ENCODE results near the gene RSPH6A. TPM values are rescaled to one million over a fixed set of nuclear protein-coding genes. Genes with fewer than 3 reads are reported as not detected.

RSPH6A gene
- total RNA-seq, 1 donor from 2014 or later = not detected

- no peak overlapping the region for H3K4me3 ChIP-seq (ENCODE audit: low read depth, low read length)
- no peak for TF ChIP-seq CTCF (IDR thresholded peaks at IDR 0.05; ENCODE audit: insufficient read depth, low read length, poor library complexity, severe bottlenecking)
- DNase-seq (ENCODE audit: low read depth) = no peak
- no peaks in the 10 kb centered on the region for H3K27me3 ChIP-seq (ENCODE audit: control insufficient read depth, insufficient read depth, low read length)
- H3K36me3 ChIP-seq (ENCODE audit: control insufficient read depth, insufficient read depth, low read length) = peaks cover 8% of the 10 kb centered on the region
These were observed 12.5 kb upstream of the RSPH6A start for GRCh38 chr19:45827459-45828093.

- H3K27me3 ChIP-seq (ENCODE audit: control insufficient read depth, insufficient read depth, low read length) = no peaks in the 10 kb centered on the region
- H3K4me3 ChIP-seq (ENCODE audit: low read depth, low read length) = no peak overlapping the region
- no peak for TF ChIP-seq CTCF (IDR thresholded peaks at IDR 0.05; ENCODE audit: insufficient read depth, low read length, poor library complexity, severe bottlenecking)
- peaks cover 9% of the 10 kb centered on the region for H3K36me3 ChIP-seq (ENCODE audit: control insufficient read depth, insufficient read depth, low read length)
- DNase-seq (ENCODE audit: low read depth) = no peak
These were observed 11.8 kb upstream of the RSPH6A start for GRCh38 chr19:45826934-45827333.

GRCh38 chr19:45825917-45826893 lies 11.1 kb upstream of the RSPH6A start:
- TF ChIP-seq CTCF (IDR thresholded peaks at IDR 0.05; ENCODE audit: insufficient read depth, low read length, poor library complexity, severe bottlenecking) = no peak
- Histone ChIP-seq H3K27me3 (ENCODE audit: control insufficient read depth, insufficient read depth, low read length) (no peaks in the 10 kb centered on the region), H3K4me3 (ENCODE audit: low read depth, low read length) (no peak overlapping the region), H3K36me3 (ENCODE audit: control insufficient read depth, insufficient read depth, low read length) (peaks cover 12% of the 10 kb centered on the region)
- no peak for DNase-seq (ENCODE audit: low read depth)

- Histone ChIP-seq H3K36me3 (ENCODE audit: control insufficient read depth, insufficient read depth, low read length) (peaks cover 12% of the 10 kb centered on the region), H3K4me3 (ENCODE audit: low read depth, low read length) (no peak overlapping the region), H3K27me3 (ENCODE audit: control insufficient read depth, insufficient read depth, low read length) (no peaks in the 10 kb centered on the region)
- no peak for TF ChIP-seq CTCF (IDR thresholded peaks at IDR 0.05; ENCODE audit: insufficient read depth, low read length, poor library complexity, severe bottlenecking)
- no peak for DNase-seq (ENCODE audit: low read depth)
These were observed 10.1 kb upstream of the RSPH6A start for GRCh38 chr19:45825263-45825605.

- DNase-seq (ENCODE audit: low read depth) = no peak
- Histone ChIP-seq H3K4me3 (ENCODE audit: low read depth, low read length) (no peak overlapping the region), H3K36me3 (ENCODE audit: control insufficient read depth, insufficient read depth, low read length) (peaks cover 12% of the 10 kb centered on the region), H3K27me3 (ENCODE audit: control insufficient read depth, insufficient read depth, low read length) (no peaks in the 10 kb centered on the region)
- TF ChIP-seq CTCF (IDR thresholded peaks at IDR 0.05; ENCODE audit: insufficient read depth, low read length, poor library complexity, severe bottlenecking) = no peak
These were observed 9.6 kb upstream of the RSPH6A start for GRCh38 chr19:45824531-45825262.
